NB4 (cell line): Measurements from ENCODE around the gene TRMT2A.

Experiments
- CTCF ChIP-seq: IDR thresholded peaks from one replicate; pipeline ENCODE4 v1.5.1; 2012; ENCODE audit warnings: low read depth, low read length
- POLR2A ChIP-seq: IDR thresholded peaks from 2 replicates; pipeline ENCODE4 v1.6.1; 2011; ENCODE audit warnings: mild to moderate bottlenecking; ENCODE audit not compliant: insufficient read length; ENCODE audit errors: extremely low read depth

- TF ChIP-seq POLR2A (no peak), CTCF (no peak)
Measured at GRCh38 chr22:20106205-20106848, 10.7 kb downstream of the TRMT2A start.
